ENCODE results near the gene DQX1. TPM values are rescaled to one million over a fixed set of nuclear protein-coding genes. Genes with fewer than 3 reads are reported as not detected.

The DQX1 gene
- total and polyA plus RNA-seq, 9 of the 15 experiments (the other 6 are each of a cell fraction or from before 2014, with no cell fraction given) = 0.04 to 0.38 (median 0.18) TPM; not detected in 1

DNA sequence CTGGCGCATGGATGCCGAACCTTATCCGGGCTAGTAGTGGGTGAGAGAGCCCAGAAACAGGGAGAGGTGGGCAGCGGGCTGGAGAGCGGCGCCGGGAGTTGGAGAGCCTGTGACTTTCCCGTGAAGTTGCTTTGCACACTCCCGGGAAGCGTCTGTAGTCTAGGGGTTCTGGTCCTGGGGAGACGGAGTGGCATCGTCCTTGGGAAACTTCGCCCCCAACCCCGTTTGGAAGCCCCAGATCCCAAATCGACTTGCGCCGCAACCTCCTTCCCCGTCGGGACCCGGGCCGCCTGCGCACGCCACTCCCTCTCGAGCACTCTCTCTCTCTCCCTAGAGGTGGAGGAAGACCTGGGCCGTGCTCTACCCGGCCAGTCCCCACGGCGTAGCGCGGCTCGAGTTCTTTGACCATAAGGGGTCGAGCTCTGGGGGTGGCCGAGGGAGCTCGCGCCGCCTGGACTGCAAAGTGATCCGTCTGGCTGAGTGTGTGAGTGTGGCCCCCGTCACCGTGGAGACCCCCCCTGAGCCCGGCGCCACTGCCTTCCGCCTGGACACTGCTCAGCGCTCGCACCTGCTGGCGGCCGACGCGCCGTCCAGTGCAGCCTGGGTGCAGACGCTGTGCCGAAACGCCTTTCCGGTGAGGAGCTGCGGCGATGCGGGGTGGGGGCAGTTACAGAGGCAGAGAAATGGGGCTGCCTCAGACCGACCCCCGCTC lies 28.9 kb upstream of the DQX1 start (continued):
- TF ChIP-seq HNRNPLL (IDR thresholded peaks at IDR 0.05; ENCODE audit: low read depth, low read length, poor library complexity, severe bottlenecking) (peak; percentile 57), ZNF76 (CRISPR knock-in tag; IDR thresholded peaks at IDR 0.05; ENCODE audit: borderline replicate concordance) (no peak), HMGN3 (IDR thresholded peaks at IDR 0.05; ENCODE audit: borderline replicate concordance, extremely low read depth, insufficient read length, low read depth, low read length) (no peak), CTBP1 (IDR thresholded peaks at IDR 0.05; ENCODE audit: borderline replicate concordance) (peak; percentile 41), KDM2B (CRISPR knock-in tag; IDR thresholded peaks at IDR 0.05) (no peak), NRF1 (conservative IDR thresholded peaks at IDR 0.05 in 1 of 2, IDR thresholded peaks at IDR 0.05 in 1 of 2) (peak; percentile 89 to 91), ZBTB1 (CRISPR knock-in tag; IDR thresholded peaks at IDR 0.05; ENCODE audit: borderline replicate concordance, low read depth) (no peak; the same call in 1 of the 2 replicates), PYGO2 (tag; IDR thresholded peaks at IDR 0.05) (no peak), SREBF2 (CRISPR knock-in tag; IDR thresholded peaks at IDR 0.05) (no peak), ZNF133 (CRISPR knock-in tag; IDR thresholded peaks at IDR 0.05) (no peak), GABPB1 (CRISPR knock-in tag; IDR thresholded peaks at IDR 0.05) (peak; percentile 56; the same call in 1 of the 2 replicates), NFE2L1 (tag; IDR thresholded peaks at IDR 0.05; ENCODE audit: borderline replicate concordance, low read depth) (no peak)
- TF ChIP-seq, protein P1, sequence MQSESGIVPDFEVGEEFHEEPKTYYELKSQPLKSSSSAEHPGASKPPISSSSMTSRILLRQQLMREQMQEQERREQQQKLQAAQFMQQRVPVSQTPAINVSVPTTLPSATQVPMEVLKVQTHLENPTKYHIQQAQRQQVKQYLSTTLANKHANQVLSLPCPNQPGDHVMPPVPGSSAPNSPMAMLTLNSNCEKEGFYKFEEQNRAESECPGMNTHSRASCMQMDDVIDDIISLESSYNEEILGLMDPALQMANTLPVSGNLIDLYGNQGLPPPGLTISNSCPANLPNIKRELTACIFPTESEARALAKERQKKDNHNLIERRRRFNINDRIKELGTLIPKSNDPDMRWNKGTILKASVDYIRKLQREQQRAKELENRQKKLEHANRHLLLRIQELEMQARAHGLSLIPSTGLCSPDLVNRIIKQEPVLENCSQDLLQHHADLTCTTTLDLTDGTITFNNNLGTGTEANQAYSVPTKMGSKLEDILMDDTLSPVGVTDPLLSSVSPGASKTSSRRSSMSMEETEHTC (IDR thresholded peaks at IDR 0.05) = no peak
- TF ChIP-seq, protein P2, sequence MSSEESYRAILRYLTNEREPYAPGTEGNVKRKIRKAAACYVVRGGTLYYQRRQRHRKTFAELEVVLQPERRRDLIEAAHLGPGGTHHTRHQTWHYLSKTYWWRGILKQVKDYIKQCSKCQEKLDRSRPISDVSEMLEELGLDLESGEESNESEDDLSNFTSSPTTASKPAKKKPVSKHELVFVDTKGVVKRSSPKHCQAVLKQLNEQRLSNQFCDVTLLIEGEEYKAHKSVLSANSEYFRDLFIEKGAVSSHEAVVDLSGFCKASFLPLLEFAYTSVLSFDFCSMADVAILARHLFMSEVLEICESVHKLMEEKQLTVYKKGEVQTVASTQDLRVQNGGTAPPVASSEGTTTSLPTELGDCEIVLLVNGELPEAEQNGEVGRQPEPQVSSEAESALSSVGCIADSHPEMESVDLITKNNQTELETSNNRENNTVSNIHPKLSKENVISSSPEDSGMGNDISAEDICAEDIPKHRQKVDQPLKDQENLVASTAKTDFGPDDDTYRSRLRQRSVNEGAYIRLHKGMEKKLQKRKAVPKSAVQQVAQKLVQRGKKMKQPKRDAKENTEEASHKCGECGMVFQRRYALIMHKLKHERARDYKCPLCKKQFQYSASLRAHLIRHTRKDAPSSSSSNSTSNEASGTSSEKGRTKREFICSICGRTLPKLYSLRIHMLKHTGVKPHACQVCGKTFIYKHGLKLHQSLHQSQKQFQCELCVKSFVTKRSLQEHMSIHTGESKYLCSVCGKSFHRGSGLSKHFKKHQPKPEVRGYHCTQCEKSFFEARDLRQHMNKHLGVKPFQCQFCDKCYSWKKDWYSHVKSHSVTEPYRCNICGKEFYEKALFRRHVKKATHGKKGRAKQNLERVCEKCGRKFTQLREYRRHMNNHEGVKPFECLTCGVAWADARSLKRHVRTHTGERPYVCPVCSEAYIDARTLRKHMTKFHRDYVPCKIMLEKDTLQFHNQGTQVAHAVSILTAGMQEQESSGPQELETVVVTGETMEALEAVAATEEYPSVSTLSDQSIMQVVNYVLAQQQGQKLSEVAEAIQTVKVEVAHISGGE (CRISPR knock-in tag; IDR thresholded peaks at IDR 0.05) = no peak
- TF ChIP-seq, protein P3, sequence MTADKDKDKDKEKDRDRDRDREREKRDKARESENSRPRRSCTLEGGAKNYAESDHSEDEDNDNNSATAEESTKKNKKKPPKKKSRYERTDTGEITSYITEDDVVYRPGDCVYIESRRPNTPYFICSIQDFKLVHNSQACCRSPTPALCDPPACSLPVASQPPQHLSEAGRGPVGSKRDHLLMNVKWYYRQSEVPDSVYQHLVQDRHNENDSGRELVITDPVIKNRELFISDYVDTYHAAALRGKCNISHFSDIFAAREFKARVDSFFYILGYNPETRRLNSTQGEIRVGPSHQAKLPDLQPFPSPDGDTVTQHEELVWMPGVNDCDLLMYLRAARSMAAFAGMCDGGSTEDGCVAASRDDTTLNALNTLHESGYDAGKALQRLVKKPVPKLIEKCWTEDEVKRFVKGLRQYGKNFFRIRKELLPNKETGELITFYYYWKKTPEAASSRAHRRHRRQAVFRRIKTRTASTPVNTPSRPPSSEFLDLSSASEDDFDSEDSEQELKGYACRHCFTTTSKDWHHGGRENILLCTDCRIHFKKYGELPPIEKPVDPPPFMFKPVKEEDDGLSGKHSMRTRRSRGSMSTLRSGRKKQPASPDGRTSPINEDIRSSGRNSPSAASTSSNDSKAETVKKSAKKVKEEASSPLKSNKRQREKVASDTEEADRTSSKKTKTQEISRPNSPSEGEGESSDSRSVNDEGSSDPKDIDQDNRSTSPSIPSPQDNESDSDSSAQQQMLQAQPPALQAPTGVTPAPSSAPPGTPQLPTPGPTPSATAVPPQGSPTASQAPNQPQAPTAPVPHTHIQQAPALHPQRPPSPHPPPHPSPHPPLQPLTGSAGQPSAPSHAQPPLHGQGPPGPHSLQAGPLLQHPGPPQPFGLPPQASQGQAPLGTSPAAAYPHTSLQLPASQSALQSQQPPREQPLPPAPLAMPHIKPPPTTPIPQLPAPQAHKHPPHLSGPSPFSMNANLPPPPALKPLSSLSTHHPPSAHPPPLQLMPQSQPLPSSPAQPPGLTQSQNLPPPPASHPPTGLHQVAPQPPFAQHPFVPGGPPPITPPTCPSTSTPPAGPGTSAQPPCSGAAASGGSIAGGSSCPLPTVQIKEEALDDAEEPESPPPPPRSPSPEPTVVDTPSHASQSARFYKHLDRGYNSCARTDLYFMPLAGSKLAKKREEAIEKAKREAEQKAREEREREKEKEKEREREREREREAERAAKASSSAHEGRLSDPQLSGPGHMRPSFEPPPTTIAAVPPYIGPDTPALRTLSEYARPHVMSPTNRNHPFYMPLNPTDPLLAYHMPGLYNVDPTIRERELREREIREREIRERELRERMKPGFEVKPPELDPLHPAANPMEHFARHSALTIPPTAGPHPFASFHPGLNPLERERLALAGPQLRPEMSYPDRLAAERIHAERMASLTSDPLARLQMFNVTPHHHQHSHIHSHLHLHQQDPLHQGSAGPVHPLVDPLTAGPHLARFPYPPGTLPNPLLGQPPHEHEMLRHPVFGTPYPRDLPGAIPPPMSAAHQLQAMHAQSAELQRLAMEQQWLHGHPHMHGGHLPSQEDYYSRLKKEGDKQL (CRISPR knock-in tag; IDR thresholded peaks at IDR 0.05; ENCODE audit: borderline replicate concordance) = 0 out of 2 replicates have a peak, but pooled peaks have one; percentile 1

Measured in K562 (cell line).